Stimulated activated naive CD4-positive, alpha-beta T cell treated with Interleukin-2 at 50 U/mL for 16 hours (primary cell): ENCODE data around the gene KIF26A.

Experiments used
- DNase-seq: peaks from one replicate; lab custom pipeline; 2025; lab: John Stamatoyannopoulos, UW

KIF26A gene

GRCh38 chr14:104138098-104138717, at the start of gene KIF26A:
Gene KIF26A (plus strand): TSS chr14:104138587. CDS start chr14:104138723, 136 bp downstream.
- DNase-seq = no peak

- no peak for DNase-seq
Observed at GRCh38 chr14:104090071-104090748, 48.2 kb upstream of the KIF26A start.

GRCh38 chr14:104091061-104091926, 47.1 kb upstream of the KIF26A start:
- no peak for DNase-seq

GRCh38 chr14:104091927-104092771, 46.2 kb upstream of the KIF26A start:
- no peak for DNase-seq

- no peak for DNase-seq
Observed at GRCh38 chr14:104092931-104093365, 45.4 kb upstream of the KIF26A start.

GRCh38 chr14:104093366-104094055, 44.9 kb upstream of the KIF26A start:
- DNase-seq = no peak

- no peak for DNase-seq
Observed at GRCh38 chr14:104094056-104094708, 44.2 kb upstream of the KIF26A start.

GRCh38 chr14:104094709-104095425, 43.5 kb upstream of the KIF26A start:
- peak; percentile 51 for DNase-seq

GRCh38 chr14:104095426-104096310, 42.7 kb upstream of the KIF26A start:
- DNase-seq = no peak

GRCh38 chr14:104096318-104096717, 42.1 kb upstream of the KIF26A start:
- no peak for DNase-seq

GRCh38 chr14:104096751-104097700, 41.4 kb upstream of the KIF26A start:
- DNase-seq = no peak

- no peak for DNase-seq
Observed at GRCh38 chr14:104098272-104099095, 39.9 kb upstream of the KIF26A start.

- no peak for DNase-seq
Observed at GRCh38 chr14:104099096-104100041, 39.0 kb upstream of the KIF26A start.

GRCh38 chr14:104100171-104101085, 38.0 kb upstream of the KIF26A start:
- no peak for DNase-seq
